MM.1S (cell line): ENCODE measurements around the gene PAQR7.

Experiments
- EZH2 ChIP-seq: fragments of 300-600 bp; sonication (generic); optimal IDR thresholded peaks from 2 replicates; pipeline ENCODE3; 2017; ENCODE audit warnings: low read depth, mild to moderate bottlenecking, antibody characterized with exemption, low read length, mixed read lengths
- TF ChIP-seq, protein P1 (sequence below): fragments of 300-600 bp; sonication (generic); IDR thresholded peaks from 2 replicates; pipeline ENCODE4 v1.5.1; 2016; ENCODE audit warnings: antibody characterized with exemption, low read length, mixed read lengths

DNA sequence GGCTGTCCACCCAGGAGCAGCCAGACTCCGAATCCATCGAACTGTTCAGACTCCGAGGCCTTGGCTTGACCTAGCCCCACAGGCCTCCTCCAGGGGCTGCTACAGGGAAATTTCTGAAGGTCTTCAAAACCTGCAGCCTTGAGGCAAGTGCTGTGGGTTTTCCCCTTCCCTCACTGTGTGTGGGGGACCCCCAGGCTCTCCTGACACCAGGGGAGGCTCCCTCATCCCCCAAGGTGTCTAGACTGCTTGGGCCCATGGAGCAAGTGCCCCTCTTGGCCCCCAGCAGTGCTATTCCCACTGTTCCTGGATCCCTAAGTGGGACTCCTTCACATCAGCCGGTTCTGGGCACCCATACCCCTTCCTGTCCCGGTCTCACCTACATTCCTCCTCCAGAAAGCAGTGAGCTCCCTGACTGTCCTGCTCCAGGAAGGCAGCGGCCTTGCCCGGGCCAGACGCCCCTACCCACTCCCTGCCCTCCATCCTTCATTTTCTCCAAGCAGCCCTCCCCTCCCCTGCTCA, 814 bp downstream of the PAQR7 start:
- TF ChIP-seq, protein P1, sequence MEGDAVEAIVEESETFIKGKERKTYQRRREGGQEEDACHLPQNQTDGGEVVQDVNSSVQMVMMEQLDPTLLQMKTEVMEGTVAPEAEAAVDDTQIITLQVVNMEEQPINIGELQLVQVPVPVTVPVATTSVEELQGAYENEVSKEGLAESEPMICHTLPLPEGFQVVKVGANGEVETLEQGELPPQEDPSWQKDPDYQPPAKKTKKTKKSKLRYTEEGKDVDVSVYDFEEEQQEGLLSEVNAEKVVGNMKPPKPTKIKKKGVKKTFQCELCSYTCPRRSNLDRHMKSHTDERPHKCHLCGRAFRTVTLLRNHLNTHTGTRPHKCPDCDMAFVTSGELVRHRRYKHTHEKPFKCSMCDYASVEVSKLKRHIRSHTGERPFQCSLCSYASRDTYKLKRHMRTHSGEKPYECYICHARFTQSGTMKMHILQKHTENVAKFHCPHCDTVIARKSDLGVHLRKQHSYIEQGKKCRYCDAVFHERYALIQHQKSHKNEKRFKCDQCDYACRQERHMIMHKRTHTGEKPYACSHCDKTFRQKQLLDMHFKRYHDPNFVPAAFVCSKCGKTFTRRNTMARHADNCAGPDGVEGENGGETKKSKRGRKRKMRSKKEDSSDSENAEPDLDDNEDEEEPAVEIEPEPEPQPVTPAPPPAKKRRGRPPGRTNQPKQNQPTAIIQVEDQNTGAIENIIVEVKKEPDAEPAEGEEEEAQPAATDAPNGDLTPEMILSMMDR = no peak
- TF ChIP-seq EZH2 = no peak
